ENCODE results near the gene TXNDC2. TPM values are rescaled to one million over a fixed set of nuclear protein-coding genes. Genes with fewer than 3 reads are reported as not detected.

Gene TXNDC2
- total and polyA plus RNA-seq, 9 of the 15 experiments (the other 6 are each of a cell fraction or from before 2014, with no cell fraction given): 1.2 to 4.9 (median 2.3) TPM

DNA sequence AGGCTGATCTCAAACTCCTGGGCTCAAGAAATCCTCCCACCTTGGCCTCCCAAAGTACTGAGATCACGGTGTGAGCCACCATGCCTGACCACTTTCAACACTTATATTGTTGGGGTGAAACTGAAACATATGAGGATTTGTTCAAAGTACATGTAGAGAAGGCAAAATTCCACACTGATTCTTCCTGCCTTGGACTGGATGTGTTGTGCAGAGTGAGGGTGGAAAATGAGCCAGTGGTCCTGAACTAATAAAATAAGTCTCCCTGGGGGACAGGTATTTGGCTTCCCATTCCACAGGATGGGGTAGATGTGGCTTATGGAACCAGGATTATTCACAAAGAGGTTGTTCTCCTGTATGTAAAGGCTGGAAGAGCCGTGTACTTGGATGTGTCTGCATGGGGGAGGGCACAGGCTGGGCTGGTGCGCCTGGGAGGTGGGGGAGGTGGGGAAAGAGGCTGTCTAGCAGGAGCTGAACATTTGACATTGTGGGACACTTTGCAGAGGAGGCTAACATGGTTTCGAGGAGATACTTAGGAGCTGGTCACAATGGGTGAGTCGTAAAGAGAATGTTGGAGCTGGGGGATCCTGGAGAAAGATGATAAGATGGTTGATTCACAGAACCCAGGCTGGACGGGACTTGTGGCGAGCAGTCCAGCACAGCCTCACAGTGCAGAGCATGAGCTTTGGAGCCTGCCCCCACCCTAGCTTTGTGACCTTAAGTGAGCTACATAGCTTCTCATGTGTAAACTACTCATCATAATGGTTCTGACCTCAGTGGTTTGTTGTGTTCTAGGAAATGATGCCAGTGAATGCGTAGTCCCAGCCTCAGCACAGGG lies at the start of gene TXNDC2 (continued):
- TF ChIP-seq, protein P1, sequence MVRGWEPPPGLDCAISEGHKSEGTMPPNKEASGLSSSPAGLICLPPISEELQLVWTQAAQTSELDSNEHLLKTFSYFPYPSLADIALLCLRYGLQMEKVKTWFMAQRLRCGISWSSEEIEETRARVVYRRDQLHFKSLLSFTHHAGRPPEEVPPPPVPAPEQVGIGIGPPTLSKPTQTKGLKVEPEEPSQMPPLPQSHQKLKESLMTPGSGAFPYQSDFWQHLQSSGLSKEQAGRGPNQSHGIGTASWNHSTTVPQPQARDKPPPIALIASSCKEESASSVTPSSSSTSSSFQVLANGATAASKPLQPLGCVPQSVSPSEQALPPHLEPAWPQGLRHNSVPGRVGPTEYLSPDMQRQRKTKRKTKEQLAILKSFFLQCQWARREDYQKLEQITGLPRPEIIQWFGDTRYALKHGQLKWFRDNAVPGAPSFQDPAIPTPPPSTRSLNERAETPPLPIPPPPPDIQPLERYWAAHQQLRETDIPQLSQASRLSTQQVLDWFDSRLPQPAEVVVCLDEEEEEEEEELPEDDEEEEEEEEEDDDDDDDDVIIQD (CRISPR knock-in tag; IDR thresholded peaks at IDR 0.05): no peak
- TF ChIP-seq ETS2 (tag; IDR thresholded peaks at IDR 0.05; ENCODE audit: borderline replicate concordance, poor library complexity, severe bottlenecking): no peak
- TF ChIP-seq SP1 (CRISPR knock-in tag; IDR thresholded peaks at IDR 0.05): no peak
- peak; percentile 44; the same call in 1 of the 2 replicates for TF ChIP-seq KLF16 (IDR thresholded peaks at IDR 0.05)
- peak; percentile 60; the same call in 1 of the 2 replicates for TF ChIP-seq PHB2 (IDR thresholded peaks at IDR 0.05; ENCODE audit: low read depth)
- TF ChIP-seq, protein P2, sequence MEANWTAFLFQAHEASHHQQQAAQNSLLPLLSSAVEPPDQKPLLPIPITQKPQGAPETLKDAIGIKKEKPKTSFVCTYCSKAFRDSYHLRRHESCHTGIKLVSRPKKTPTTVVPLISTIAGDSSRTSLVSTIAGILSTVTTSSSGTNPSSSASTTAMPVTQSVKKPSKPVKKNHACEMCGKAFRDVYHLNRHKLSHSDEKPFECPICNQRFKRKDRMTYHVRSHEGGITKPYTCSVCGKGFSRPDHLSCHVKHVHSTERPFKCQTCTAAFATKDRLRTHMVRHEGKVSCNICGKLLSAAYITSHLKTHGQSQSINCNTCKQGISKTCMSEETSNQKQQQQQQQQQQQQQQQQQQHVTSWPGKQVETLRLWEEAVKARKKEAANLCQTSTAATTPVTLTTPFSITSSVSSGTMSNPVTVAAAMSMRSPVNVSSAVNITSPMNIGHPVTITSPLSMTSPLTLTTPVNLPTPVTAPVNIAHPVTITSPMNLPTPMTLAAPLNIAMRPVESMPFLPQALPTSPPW (CRISPR knock-in tag; IDR thresholded peaks at IDR 0.05): peak; percentile 55
- no peak for TF ChIP-seq CBFA2T3 (IDR thresholded peaks at IDR 0.05)
- no peak for TF ChIP-seq NR2F6 (CRISPR knock-in tag; IDR thresholded peaks at IDR 0.05)
- TF ChIP-seq, protein P3, sequence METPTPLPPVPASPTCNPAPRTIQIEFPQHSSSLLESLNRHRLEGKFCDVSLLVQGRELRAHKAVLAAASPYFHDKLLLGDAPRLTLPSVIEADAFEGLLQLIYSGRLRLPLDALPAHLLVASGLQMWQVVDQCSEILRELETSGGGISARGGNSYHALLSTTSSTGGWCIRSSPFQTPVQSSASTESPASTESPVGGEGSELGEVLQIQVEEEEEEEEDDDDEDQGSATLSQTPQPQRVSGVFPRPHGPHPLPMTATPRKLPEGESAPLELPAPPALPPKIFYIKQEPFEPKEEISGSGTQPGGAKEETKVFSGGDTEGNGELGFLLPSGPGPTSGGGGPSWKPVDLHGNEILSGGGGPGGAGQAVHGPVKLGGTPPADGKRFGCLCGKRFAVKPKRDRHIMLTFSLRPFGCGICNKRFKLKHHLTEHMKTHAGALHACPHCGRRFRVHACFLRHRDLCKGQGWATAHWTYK (CRISPR knock-in tag; IDR thresholded peaks at IDR 0.05): no peak
- peak; percentile 77; the same call in 1 of the 2 replicates for TF ChIP-seq ZNF175 (CRISPR knock-in tag; IDR thresholded peaks at IDR 0.05; ENCODE audit: low read depth)
- TF ChIP-seq, protein P4, sequence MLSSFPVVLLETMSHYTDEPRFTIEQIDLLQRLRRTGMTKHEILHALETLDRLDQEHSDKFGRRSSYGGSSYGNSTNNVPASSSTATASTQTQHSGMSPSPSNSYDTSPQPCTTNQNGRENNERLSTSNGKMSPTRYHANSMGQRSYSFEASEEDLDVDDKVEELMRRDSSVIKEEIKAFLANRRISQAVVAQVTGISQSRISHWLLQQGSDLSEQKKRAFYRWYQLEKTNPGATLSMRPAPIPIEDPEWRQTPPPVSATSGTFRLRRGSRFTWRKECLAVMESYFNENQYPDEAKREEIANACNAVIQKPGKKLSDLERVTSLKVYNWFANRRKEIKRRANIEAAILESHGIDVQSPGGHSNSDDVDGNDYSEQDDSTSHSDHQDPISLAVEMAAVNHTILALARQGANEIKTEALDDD (IDR thresholded peaks at IDR 0.05): peak; percentile 78
- TF ChIP-seq PURB (CRISPR knock-in tag; IDR thresholded peaks at IDR 0.05; ENCODE audit: low read depth): no peak
- no peak for TF ChIP-seq RBM22 (IDR thresholded peaks at IDR 0.05; ENCODE audit: low read depth, low read length, poor library complexity, severe bottlenecking)
- no peak for TF ChIP-seq HOXB6 (CRISPR knock-in tag; IDR thresholded peaks at IDR 0.05; ENCODE audit: borderline replicate concordance)
- TF ChIP-seq HDAC2 (IDR thresholded peaks at IDR 0.05): peak; percentile 29; the same call in 1 of the 2 replicates
- TF ChIP-seq MAZ (CRISPR knock-in tag; conservative IDR thresholded peaks at IDR 0.05 in 1 of 2, IDR thresholded peaks at IDR 0.05 in 1 of 2): peak in 1 of 2 experiments; percentile 80; a peak in 3 of 4 replicates

Measured in K562 (cell line).